Measurements from ENCODE around the gene TMEM14B.

- TF ChIP-seq CTCF (IDR thresholded peaks at IDR 0.05; ENCODE audit: low read length) (no peak), EZH2 (IDR thresholded peaks at IDR 0.05; ENCODE audit: borderline replicate concordance, low read length) (no peak)
These were observed 44.5 kb downstream of the TMEM14B start for GRCh38 chr6:10792101-10792500.
